ENCODE measurements around the gene MYL6B. TPM values are rescaled to one million over a fixed set of nuclear protein-coding genes. Genes with fewer than 3 reads are reported as not detected.

MYL6B gene
- total and polyA plus RNA-seq, 8 donors, result 6.7 to 65.9 (median 16.5) TPM

DNA sequence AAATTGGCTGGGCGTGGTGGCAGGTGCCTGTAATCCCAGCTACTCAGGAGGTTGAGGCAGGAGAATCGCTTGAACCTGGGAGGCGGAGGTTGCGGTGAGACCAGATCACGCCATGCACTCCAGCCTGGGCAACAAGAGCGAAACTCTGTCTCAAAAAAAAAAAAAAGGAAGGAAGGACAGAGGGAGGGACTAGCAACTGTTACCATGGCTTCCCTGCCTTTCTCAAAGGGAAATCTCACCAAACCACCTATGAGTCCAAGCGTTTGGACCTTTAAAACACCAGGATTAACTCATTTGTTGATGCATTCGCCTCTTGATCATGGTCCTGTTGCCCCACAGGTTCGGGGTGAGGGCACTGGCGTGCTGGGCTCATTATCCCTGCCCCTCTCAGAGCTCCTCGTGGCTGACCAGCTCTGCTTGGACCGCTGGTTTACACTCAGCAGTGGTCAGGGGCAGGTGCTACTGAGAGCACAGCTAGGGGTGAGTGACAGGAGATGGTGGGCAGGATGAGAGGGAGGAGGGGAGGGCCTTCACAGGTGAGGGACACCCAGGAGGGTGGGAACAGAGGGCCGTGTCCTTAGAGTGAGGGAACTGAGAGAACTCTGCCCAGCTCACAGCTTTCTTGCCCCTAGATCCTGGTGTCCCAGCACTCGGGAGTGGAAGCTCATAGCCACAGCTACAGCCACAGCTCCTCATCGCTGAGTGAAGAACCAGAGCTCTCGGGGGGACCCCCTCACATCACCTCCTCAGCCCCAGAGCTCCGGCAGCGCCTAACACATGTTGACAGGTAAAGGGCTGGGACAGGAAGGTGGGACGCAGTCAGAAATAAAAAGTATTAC lies 10.2 kb upstream of the MYL6B start:
- intact Hi-C loops (cut with DNase I), result no loop called here
- Histone ChIP-seq H3K27ac (no peak overlapping the region), H3K4me3 (no peak overlapping the region), H3K27me3 (no peaks in the 10 kb centered on the region), H3K9me3 (no peaks in the 10 kb centered on the region), H3K36me3 (peaks cover 0 to 72% (median 15%) of the 10 kb centered on the region in 3 donors), H3K4me1 (peaks cover 0 to 12% (median 12%) of the 10 kb centered on the region in 3 donors)
- ATAC-seq (no peak), DNase-seq (no peak), FAIRE-seq (no peak)
- TF ChIP-seq, protein P1, sequence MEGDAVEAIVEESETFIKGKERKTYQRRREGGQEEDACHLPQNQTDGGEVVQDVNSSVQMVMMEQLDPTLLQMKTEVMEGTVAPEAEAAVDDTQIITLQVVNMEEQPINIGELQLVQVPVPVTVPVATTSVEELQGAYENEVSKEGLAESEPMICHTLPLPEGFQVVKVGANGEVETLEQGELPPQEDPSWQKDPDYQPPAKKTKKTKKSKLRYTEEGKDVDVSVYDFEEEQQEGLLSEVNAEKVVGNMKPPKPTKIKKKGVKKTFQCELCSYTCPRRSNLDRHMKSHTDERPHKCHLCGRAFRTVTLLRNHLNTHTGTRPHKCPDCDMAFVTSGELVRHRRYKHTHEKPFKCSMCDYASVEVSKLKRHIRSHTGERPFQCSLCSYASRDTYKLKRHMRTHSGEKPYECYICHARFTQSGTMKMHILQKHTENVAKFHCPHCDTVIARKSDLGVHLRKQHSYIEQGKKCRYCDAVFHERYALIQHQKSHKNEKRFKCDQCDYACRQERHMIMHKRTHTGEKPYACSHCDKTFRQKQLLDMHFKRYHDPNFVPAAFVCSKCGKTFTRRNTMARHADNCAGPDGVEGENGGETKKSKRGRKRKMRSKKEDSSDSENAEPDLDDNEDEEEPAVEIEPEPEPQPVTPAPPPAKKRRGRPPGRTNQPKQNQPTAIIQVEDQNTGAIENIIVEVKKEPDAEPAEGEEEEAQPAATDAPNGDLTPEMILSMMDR (IDR thresholded peaks at IDR 0.05), result no peak
- 89 to 91% methylated on average over 19 of the region's 19 CpGs for WGBS, 2 donors

GRCh38 chr12:56143217-56143616 lies 9.2 kb upstream of the MYL6B start:
- WGBS, 2 donors, result 85 to 89% methylated on average over 4 of the region's 4 CpGs
- H3K36me3 ChIP-seq, result peaks cover 0 to 62% (median 12%) of the 10 kb centered on the region in 3 donors
- FAIRE-seq, result no peak

GRCh38 chr12:56143870-56144269 lies 8.5 kb upstream of the MYL6B start:
- ATAC-seq (no peak), FAIRE-seq (no peak), DNase-seq (no peak)
- H3K27me3 ChIP-seq, result no peaks in the 10 kb centered on the region
- peaks cover 0 to 12% (median 12%) of the 10 kb centered on the region in 3 donors for H3K4me1 ChIP-seq
- no peaks in the 10 kb centered on the region for H3K9me3 ChIP-seq
- peaks cover 0 to 55% (median 10%) of the 10 kb centered on the region in 3 donors for H3K36me3 ChIP-seq
- TF ChIP-seq, protein P1 (IDR thresholded peaks at IDR 0.05), result no peak
- 89 to 93% methylated on average over 8 of the region's 8 CpGs for WGBS, 2 donors
- no peak overlapping the region for H3K27ac ChIP-seq
- no peak overlapping the region for H3K4me3 ChIP-seq
- intact Hi-C loops (cut with DNase I), result no loop called here

More at GRCh38 chr12:56143217-56143616, 9.2 kb upstream of the MYL6B start:
- TF ChIP-seq, protein P1 (IDR thresholded peaks at IDR 0.05), result no peak
- intact Hi-C loops (cut with DNase I), result no loop called here
- Histone ChIP-seq H3K9me3 (no peaks in the 10 kb centered on the region), H3K27ac (no peak overlapping the region), H3K27me3 (no peaks in the 10 kb centered on the region), H3K4me3 (no peak overlapping the region), H3K4me1 (peaks cover 0 to 12% (median 12%) of the 10 kb centered on the region in 3 donors)
- no peak for DNase-seq
- no peak for ATAC-seq

DNA sequence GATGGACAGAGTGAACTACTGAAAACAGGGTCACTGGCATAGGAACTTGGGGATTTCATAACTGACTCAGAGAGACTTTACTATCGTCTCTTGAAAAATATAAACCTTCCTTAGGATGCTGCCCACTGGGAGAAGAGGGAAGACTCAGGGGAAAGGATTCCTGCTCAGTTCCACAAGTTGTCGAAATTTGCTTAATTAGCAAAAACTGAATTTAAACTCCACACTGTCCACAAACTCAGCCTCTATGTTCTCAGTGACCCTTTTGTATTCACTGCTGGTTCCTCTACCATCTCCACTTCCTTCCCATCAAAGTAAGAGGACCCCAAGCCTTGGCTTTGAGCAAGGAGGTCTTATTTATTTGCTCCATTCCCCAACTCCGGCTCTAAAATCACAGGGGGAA lies 7.2 kb upstream of the MYL6B start:
- FAIRE-seq (no peak), ATAC-seq (no peak), DNase-seq (no peak)
- intact Hi-C loops (cut with DNase I), result no loop called here
- H3K36me3 ChIP-seq, result peaks cover 0 to 43% (median 10%) of the 10 kb centered on the region in 3 donors
- 93 to 94% methylated on average over 3 of the region's 3 CpGs for WGBS, 2 donors
- no peak overlapping the region for H3K4me3 ChIP-seq
- H3K27ac ChIP-seq, result no peak overlapping the region
- TF ChIP-seq, protein P1 (IDR thresholded peaks at IDR 0.05), result no peak
- H3K9me3 ChIP-seq, result no peaks in the 10 kb centered on the region
- H3K4me1 ChIP-seq, result peaks cover 0 to 12% (median 12%) of the 10 kb centered on the region in 3 donors
- no peaks in the 10 kb centered on the region for H3K27me3 ChIP-seq
